ENCODE results near the gene DTYMK.
"Not testable (repeated sequence)": the region's sequence is repeated elsewhere in the genome, so short reads cannot be mapped to it uniquely, and the experiment has no call there.

The DTYMK gene

DNA sequence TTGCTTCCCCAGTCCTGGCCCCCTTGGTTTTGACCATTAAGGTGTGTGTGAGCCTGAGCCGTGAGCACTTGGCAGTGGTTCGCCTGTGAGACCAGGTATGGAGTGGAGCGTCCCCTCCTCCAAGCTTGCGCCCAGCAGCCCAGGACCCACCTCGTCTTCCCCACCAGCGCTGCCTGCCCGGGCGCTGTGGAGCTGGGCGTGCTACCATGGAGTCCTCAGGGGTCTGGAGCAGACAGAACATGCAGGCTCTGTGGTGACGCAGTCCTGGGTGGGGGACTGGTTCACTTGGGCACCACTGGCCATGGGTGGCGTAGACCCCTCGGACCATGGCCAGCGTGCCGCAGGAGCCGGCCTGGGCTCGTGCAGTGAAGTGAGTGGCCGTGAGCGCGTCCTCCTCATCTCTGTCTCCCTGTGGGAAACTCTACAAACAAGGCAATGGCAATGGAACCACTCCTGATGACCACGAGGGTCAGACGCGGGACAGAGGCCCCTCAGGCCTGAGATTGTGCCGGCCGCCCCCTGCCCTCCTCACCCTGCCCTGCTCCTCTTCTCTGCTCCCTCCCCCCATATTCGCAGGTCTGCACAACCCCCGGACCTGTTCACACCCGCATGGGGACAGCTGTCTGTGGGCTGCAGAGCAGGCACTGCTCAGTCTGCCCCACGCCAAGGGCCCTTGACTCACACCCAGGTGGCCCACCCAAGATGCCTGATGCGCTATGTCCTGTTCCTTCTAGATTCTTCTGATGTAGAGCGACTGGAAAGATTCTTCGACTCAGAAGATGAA is 15.0 kb downstream of the DTYMK start:
- no peak for DNase-seq

DNA sequence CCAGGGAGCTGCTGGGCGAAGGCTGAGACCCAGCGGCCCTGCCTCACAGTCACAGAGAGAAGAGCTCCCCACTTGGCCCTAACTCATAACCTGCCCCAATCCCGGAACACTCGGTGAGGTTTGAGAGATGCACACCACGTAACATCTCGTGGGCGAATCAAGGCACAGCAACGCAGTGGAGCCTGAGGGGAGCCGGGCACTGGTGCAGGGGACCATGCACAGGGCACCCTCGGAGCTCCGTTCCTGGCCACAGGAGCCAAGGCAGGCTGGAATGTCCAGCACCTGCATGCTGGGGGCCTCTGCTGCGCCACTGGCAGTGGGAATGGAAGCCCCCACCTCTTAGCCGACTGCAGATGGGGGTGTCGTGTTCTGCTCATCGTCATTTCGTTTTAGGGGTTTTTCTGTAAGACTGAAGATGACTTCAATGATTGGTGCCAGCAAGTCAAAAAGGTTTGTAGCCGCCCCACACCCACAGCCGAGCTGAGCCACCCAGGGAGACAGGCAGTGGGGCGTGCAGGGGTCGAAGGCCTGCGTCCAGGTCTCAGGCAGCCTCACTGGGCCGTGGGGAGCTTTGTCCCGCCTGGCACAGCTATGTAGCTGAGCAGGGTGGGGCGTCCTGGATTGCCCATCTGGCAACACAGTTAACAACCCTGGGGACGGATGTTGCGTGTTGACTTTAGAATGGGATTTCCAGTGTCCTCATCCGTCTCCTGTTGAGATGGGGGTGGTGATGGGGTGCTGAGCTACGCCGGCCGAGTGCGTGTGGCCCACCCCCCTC is 16.1 kb downstream of the DTYMK start:
- no peak for DNase-seq

DNA sequence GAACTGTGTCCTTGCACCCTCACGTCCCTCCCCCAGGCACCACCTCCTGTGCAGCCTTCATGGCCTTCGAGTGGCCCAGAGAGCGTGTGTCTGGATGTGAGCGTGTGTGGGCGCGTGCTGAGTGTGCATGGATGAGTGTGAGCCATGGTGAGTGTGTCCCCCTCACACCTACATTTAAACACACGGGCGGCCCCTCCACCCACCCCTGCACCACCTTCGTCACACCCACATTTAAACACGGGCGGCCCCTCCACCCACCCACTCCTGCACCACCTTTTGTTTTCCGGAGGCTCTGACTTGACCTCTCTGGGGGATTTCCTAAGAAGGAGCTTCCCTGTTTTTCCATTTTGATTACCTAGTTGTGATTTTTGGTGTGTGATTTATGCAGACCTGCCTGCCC is 17.8 kb downstream of the DTYMK start:
- DNase-seq: no peak

DNA sequence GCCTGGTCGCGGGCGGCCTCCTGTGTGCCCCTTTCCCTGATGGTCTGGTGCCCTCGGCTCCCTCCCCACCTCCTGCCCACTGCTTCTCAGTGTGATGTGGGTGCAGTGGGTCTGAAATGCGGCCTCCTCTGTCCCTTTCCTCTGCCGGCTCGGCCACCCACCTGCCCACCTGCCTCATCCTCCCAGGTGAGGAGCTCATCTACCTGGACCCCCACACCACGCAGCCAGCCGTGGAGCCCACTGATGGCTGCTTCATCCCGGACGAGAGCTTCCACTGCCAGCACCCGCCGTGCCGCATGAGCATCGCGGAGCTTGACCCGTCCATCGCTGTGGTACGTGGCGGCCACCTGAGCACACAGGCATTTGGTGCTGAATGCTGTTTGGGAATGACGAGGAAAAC is 18.3 kb downstream of the DTYMK start:
- DNase-seq: no peak

DNA sequence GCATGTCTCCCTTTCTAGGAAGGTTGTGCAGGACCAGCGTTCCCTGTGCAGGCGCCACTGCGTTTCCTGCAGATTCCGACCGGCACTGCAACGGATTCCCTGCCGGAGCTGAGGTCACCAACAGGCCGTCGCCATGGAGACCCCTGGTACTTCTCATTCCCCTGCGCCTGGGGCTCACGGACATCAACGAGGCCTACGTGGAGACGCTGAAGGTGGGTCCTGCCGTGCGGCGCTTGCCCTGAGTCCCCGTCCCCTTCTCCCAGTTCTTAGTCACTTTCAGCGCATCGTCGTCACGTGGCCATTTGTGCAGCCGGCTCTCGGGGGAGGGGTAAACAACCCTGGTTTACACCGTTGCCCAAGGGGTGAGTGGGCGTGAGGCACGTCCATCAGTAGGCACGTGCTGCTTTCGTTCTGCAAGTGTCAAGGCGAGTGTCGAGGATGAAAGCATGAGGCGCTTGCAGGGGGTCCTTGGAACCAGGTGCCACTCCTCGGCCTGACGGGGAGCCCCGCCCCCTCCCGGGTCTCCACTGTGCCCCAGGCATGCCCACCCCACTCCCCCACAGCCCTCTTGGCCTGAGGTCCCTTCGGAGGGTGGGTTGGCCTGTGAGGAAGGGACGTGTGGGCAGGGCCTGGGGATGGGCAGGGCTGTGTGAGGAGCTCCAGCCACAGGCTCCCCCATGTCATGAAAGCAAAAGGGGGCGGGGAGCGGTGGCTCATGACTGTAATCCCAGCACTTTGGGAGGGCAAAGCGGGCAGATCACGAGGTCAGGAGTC is 19.8 kb downstream of the DTYMK start:
- no peak for DNase-seq

GRCh38 chr2:241665731-241666440 is 20.7 kb downstream of the DTYMK start:
- DNase-seq: no peak

DNA sequence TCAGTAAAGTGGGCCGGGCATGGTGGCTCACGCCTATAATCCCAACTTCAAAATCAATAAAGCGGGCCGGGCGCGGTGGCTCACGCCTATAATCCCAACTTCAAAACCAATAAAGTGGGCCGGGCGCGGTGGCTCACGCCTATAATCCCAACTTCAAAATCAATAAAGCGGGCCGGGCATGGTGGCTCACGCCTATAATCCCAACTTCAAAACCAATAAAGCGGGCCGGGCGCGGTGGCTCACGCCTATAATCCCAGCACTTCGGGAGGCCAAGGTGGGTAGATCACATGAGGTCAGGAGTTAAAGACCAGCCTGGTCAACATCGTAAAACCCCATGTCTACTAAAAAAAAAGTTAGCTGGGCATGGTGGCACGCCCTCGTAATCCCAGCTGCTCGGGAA is 23.9 kb downstream of the DTYMK start:
- DNase-seq: not testable (repeated sequence)

DNA sequence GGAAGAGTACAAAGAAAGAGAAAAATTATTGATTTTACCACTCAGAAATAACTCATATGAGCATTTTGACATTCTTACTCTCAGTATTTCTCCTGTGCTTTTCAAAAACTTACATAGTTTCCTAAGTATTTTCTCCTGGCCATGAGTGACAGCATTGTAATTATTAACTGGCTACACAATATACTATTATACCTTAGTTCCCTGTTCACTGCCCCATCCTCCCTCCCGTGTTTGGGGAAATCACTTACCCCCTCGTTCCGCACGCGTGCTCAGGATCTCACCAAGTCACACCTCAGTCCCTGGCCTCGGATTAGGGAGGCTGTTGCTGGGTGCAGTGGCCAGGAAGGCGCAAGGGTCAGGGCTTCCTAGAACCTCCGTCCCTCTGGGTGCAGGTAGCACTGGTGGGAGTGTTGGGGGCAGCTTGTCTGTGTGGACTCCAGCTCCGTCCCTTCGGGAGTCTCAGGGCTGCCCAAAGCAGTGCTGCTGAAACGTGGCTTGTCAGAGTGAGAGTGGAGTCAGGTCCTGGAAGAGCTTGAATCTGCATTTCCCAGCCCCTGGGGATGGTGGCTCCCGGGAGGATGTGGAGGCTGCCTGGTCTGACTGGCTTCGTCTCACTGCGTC is 25.9 kb downstream of the DTYMK start:
- DNase-seq: no peak

GRCh38 chr2:241659150-241659739 is 27.4 kb downstream of the DTYMK start:
- DNase-seq: peak; percentile 26 to 29

GRCh38 chr2:241658296-241658695 is 28.3 kb downstream of the DTYMK start:
- DNase-seq: no peak

DNA sequence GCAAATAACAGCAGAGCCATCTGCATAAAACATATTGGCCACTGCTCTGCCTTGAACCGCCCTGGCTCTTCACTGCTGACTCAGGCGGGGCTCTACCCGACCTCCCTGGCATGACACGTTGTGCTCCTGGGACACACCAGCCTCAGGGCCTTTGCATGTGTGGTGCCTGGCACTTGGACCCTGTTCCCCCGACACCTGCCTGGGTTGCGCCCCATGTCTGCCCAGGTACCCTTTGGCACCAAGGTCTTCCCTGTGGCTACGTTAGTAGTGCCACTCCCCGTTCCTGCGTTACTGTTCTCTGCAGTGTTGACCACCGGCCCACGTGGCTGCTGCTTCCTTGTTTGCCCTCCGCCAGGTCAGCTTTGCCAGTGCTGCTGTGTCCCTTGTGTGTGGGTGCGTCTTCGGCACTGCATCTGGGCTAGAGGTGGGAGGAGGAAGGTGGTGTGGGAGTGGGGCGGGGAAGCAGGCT is 28.8 kb downstream of the DTYMK start:
- no peak for DNase-seq

GRCh38 chr2:241656190-241656741 is 30.3 kb downstream of the DTYMK start:
- DNase-seq: no peak

DNA sequence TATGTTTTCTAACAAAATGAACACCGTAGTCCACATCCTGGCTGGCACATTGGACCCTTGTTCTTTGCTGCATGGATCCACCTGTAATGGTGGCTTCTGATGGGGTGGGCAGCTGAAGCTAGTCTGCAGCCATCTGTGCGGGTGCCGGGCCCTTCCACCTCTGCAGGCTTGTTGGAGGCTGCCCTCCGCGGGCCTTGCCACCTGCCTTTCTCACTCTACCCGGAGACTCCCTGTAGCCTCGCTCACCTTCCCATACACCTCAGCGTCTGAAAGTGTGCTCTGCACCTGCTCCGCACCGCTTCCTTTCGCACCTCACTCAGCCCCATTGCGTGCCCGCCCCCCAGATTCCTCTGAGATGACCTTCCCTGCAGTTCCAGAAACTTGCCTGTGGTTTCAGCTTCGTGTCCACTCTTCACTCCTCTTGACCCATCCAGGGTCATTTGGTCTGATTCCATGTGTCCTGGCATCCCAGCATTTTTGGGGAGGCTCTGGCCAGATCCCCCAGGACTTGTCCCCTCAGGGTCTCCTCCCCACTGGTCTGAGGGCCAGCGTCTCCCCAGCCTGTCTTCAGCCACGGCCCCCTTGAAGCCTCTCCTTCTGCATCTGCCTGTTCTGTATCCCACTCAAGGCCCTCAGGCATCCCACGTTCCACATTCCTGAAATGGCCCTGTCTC is 31.0 kb downstream of the DTYMK start:
- DNase-seq: no peak

DNA sequence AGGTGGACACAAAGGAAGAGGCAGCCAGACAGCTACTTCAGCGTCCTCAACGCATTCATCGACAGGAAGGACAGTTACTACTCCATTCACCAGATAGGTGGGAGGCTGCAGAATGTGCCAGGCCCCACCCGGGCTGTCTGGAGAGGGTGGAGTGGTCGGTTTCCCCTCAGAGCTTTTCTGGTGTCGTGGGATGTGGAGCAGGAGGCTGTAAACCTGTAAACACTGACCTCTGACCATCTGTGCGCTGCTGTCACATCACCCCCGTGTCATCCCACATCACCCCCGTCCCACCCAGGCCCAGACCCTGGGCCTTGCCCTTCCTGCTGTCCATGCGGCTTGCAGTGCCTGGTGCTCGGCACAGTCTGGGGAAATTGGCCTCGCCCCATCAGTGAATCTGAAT is 32.1 kb downstream of the DTYMK start:
- DNase-seq: no peak

DNA sequence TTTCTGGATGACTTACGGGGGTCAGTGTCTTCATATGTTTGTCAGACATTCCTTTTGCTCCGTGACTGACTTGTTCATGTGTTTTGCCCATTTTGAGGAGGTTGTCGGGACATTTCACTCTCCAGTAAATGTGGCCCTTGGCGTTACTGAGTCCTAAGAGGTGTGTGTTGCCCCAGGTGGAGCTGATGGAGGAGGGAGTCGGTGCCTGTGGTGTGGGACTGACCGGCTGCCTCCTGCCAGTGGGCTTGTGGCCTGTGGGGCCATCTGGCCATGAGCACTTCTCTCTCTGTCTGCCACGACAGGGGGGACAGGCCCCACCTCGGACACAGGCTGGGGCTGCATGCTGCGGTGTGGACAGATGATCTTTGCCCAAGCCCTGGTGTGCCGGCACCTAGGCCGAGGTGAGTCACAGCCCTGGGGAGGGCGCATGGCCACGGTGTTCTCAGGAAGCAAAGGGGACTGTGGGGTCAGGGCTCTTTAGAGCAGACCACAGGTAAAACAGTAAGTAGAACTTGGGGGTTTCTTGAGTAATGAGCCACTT is 33.3 kb downstream of the DTYMK start:
- DNase-seq: no peak

- no peak for DNase-seq
These were observed 33.9 kb downstream of the DTYMK start for GRCh38 chr2:241652722-241653121.

DNA sequence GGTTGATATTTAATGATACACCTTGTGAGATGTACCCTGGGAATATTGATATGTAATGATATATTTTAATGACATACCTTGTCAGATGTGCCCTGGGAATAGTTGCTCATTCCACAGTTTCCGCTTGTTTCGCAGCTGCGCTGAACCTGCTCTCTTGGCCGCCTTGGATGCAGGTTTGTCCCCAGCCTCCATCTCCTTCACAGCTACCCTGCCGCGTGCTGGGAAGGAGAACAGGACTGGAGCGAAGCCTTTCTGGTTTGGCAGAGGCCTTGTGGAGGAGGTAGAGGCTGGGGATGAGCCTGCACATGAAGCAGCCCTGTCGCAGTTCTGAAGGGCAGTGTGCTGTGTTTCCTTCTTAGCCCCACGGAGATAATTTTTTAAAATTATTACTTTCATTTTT is 34.5 kb downstream of the DTYMK start:
- no peak for DNase-seq

GRCh38 chr2:241649927-241650326 is 36.7 kb downstream of the DTYMK start:
- no peak for DNase-seq

- DNase-seq: no peak
These were observed 37.2 kb downstream of the DTYMK start for GRCh38 chr2:241649404-241649803.

DNA sequence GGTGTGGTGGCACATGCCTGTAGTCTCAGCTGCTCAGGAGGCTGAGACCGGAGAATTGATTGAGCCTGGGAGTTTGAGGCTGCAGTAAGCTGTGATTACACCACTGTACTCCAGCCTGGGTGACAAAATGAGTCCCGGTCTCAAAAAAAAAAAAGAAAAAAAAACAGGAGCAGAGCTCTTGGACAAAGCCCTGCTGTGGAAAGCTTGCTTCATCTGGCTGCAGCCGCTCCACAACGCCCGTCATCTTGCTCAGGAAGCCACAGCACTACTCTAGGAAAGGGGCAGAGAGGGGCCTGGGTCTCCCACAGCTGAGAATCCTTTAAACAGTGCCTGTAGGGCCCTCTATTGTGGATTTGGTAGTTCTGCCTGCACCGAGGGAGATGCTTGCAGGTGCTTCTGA is 38.2 kb downstream of the DTYMK start:
- DNase-seq: no peak
